Liver (tissue), 3 donors: ENCODE results near the gene OR13G1.

Source experiments
- CTCF ChIP-seq: fragments of 150-350 bp; IDR thresholded peaks from 2 replicates; pipeline ENCODE4 v1.5.1; 2017; ENCODE audit warnings: improper control_type of control experiment, low read depth, low read length; ENCODE audit not compliant: missing input control
- GABPA ChIP-seq, 2 donors: IDR thresholded peaks in 1 of 2; conservative IDR thresholded peaks in 1 of 2; 2 replicates each; pipeline ENCODE4 v1.6.1; 2016; ENCODE audit warnings: antibody characterized with exemption in 2 of 2, mild to moderate bottlenecking in 1 of 2, moderate library complexity in 1 of 2
- RAD21 ChIP-seq, 2 donors: IDR thresholded peaks; 2 replicates each; pipeline ENCODE4 v1.6.1; 2016; ENCODE audit warnings: antibody characterized with exemption in 2 of 2, mild to moderate bottlenecking in 2 of 2
- RXRA ChIP-seq, 2 donors: IDR thresholded peaks; 2 replicates each; pipeline ENCODE4 v1.6.1; 2017 to 2018; ENCODE audit warnings: antibody characterized with exemption in 2 of 2, mild to moderate bottlenecking in 1 of 2
- SP1 ChIP-seq: IDR thresholded peaks from 2 replicates; pipeline ENCODE4 v1.6.1; 2018; ENCODE audit warnings: antibody characterized with exemption, mild to moderate bottlenecking
- TAF1 ChIP-seq: conservative IDR thresholded peaks from 2 replicates; pipeline ENCODE4 v1.6.1; 2016; ENCODE audit warnings: antibody characterized with exemption, mild to moderate bottlenecking
- ZBTB33 ChIP-seq: IDR thresholded peaks from 2 replicates; pipeline ENCODE4 v1.6.1; 2016; ENCODE audit warnings: antibody characterized with exemption
- TF ChIP-seq, protein P1 (sequence below): IDR thresholded peaks from 2 replicates; pipeline ENCODE4 v1.6.1; 2016; ENCODE audit warnings: antibody characterized with exemption
- TF ChIP-seq, protein P2 (sequence below): IDR thresholded peaks from 2 replicates; pipeline ENCODE4 v1.6.1; 2016; ENCODE audit warnings: antibody characterized with exemption
- donor health status: healthy.
- donor health status: healthy.

- TF ChIP-seq CTCF (no peak), SP1 (no peak), RXRA (IDR thresholded peaks at IDR 0.05) (no peak), TAF1 (no peak), ZBTB33 (no peak), RAD21 (IDR thresholded peaks at IDR 0.05) (no peak), GABPA (IDR thresholded peaks at IDR 0.05 in 1 of 2, conservative IDR thresholded peaks at IDR 0.05 in 1 of 2) (no peak)
- TF ChIP-seq, protein P1, sequence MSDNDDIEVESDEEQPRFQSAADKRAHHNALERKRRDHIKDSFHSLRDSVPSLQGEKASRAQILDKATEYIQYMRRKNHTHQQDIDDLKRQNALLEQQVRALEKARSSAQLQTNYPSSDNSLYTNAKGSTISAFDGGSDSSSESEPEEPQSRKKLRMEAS: no peak
- TF ChIP-seq, protein P2, sequence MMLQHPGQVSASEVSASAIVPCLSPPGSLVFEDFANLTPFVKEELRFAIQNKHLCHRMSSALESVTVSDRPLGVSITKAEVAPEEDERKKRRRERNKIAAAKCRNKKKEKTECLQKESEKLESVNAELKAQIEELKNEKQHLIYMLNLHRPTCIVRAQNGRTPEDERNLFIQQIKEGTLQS: no peak
Observed at GRCh38 chr1:247680171-247680570, 632 bp upstream of the OR13G1 start.
